Measurements from ENCODE around the gene MYH9.

- TF ChIP-seq, protein P1, sequence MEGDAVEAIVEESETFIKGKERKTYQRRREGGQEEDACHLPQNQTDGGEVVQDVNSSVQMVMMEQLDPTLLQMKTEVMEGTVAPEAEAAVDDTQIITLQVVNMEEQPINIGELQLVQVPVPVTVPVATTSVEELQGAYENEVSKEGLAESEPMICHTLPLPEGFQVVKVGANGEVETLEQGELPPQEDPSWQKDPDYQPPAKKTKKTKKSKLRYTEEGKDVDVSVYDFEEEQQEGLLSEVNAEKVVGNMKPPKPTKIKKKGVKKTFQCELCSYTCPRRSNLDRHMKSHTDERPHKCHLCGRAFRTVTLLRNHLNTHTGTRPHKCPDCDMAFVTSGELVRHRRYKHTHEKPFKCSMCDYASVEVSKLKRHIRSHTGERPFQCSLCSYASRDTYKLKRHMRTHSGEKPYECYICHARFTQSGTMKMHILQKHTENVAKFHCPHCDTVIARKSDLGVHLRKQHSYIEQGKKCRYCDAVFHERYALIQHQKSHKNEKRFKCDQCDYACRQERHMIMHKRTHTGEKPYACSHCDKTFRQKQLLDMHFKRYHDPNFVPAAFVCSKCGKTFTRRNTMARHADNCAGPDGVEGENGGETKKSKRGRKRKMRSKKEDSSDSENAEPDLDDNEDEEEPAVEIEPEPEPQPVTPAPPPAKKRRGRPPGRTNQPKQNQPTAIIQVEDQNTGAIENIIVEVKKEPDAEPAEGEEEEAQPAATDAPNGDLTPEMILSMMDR (conservative IDR thresholded peaks at IDR 0.05 in 1 of 2, IDR thresholded peaks at IDR 0.05 in 1 of 2; ENCODE audit: extremely low read depth in 1 of 2, insufficient read depth in 1 of 2, low read depth in 1 of 2, low read length in 2 of 2), result no peak
- TF ChIP-seq EZH2 (IDR thresholded peaks at IDR 0.05; ENCODE audit: borderline replicate concordance, low read length), result no peak
Measured at GRCh38 chr22:36386900-36387708, 663 bp downstream of the MYH9 start.

Data from mammary epithelial cell (primary cell).